ENCODE results near the gene ONECUT3.

ONECUT3 gene

GRCh38 chr19:1768248-1768647 is 14.9 kb downstream of the ONECUT3 start:
- DNase-seq (ENCODE audit: low read depth) = no peak

GRCh38 chr19:1768918-1769644 is 15.8 kb downstream of the ONECUT3 start:
- DNase-seq (ENCODE audit: low read depth) = no peak

DNA sequence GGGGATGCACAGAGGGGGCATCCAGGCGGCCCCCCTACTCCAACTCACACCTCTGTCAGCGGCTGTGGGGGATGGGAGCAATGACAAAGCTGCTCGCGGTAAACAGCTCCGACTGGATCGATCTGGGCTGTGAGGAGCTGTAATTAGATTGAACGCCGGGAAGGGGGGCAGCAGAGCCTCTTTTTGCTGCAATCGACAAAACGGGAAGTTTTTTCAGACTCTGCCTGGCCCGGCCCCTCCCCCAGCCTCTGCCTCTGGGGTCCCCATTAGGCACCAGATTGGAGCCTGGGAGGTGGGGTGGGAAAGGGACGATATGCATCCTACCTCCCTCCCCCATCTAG is 16.3 kb downstream of the ONECUT3 start:
- no peak for DNase-seq (ENCODE audit: low read depth)

- no peak for DNase-seq (ENCODE audit: low read depth)
Observed at GRCh38 chr19:1770866-1771576, 17.7 kb downstream of the ONECUT3 start.

DNA sequence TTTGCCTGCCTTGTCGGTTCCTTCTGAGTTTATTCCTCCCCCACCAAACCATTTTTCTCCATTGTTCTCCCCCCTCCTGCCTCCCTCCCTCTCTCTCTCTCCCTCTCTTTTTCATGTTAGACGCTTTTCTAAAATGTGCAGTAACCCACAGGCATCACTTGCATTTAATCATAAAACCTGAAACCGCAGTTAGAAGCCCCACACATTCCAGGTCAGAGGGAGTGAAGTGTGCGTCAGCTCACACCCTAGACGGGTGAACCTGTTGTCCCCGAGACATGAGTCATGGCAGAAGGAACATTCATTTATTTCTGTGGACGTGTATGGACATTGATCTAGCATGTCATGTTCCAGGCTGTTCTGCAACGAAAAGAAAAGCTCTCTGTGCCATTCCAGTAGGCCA is 19.9 kb downstream of the ONECUT3 start:
- DNase-seq (ENCODE audit: low read depth) = peak; percentile 78

DNA sequence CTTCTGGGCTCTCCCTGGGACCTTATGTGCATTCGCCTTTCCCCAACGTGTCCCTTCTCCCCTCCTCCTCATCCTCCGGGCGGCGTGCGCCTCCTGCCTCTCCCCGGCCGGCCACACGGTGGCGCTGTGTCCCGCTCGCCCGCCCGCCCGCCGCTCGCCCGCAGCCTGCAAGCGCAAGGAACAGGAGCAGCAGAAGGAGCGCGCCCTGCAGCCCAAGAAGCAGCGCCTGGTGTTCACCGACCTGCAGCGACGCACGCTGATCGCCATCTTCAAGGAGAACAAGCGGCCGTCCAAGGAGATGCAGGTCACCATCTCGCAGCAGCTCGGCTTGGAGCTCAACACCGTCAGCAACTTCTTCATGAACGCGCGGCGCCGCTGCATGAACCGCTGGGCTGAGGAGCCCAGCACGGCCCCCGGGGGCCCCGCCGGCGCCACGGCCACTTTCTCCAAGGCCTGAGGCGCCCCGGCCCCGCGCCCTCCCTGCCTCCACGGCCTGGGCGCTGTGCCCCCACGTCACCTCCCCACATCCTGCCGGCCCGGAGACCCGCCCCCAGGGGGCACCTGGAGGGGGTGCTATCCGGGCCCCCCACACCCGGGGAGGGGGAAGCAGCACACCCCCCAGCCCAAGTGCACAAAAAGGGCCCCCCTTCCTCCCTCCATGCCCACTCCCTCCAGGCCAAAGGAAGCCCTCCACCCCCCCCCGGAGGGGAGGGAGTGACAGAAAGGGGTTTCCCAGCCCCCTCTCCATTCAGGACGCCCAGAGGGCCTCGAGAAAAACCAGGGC is 21.9 kb downstream of the ONECUT3 start:
- DNase-seq (ENCODE audit: low read depth) = peak; percentile 20

DNA sequence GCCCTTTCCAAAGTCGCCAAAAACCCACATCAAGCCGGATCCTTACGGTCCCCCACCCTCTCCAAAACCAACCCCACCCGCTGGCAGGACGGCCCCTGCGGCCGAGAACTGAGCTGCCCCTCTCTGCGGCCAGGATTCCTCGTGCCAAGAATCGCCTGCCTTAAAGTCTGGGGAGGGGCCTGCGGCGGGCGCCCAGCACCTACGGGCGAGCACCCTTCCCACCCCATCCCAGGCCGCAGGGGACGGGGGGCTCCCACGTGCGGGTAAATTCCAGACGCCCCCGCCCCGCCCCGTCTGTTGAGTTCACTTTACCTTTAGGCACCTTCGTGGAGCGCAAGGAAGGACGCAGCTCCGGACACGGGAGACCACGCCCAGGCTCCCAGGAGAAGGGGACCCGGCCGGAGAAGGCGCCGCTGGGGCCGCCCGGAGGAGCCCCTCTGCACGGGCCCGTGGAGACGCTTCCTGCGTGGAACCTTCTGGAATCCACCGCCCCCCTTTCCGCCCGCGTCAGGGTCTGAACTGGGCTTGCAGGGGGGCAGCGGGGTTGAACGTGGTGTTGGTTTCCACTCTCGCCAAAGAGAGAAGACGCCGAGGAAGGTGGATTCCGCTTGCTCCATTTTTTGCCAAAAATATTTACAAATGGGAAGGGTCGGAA is 22.8 kb downstream of the ONECUT3 start:
- no peak for DNase-seq (ENCODE audit: low read depth)

- no peak for DNase-seq (ENCODE audit: low read depth)
Observed at GRCh38 chr19:1776606-1777147, 23.4 kb downstream of the ONECUT3 start.

GRCh38 chr19:1777149-1777548 is 23.8 kb downstream of the ONECUT3 start:
- no peak for DNase-seq (ENCODE audit: low read depth)

DNA sequence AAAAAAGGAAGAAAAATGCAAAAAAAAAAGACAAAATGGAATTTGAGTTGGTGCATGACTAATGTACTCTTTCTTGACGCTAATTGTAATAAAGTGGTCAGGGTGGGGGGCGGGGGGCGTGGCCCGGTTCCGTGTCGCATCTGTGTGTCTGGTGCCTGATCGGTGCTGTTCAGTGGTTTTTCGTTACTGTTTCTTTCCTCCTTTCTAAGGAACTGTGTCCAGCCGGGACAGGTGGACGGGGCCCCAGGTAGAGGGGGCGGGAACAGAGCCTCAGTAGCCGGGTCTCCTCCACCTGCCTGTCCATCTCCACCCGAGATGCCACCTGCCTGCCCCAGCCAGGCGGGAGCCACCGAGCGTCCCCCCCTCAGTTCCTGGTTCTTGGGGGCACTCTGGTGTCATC is 26.3 kb downstream of the ONECUT3 start:
- no peak for DNase-seq (ENCODE audit: low read depth)

GRCh38 chr19:1780272-1780958 is 27.1 kb downstream of the ONECUT3 start:
- DNase-seq (ENCODE audit: low read depth) = no peak

DNA sequence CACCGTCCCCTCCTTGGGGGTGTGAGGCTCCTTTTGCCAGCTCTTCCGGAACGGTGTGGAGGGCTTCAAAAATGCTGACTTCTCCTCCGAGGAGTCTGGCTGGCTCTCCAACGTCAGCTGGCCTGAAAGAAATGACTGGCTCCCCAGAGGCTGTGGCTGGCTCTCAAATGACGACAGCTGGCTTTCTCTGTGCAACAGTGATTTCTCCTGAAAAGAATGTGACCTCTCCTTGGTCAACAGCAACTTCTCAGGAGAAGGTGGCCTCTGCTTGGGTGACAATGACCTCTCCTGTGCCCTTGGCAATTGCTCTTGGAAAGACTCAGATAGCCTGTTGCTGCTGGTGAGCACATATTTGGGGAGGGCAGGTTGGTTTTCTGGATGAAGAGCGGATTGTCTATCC is 29.2 kb downstream of the ONECUT3 start:
- DNase-seq (ENCODE audit: low read depth) = no peak

DNA sequence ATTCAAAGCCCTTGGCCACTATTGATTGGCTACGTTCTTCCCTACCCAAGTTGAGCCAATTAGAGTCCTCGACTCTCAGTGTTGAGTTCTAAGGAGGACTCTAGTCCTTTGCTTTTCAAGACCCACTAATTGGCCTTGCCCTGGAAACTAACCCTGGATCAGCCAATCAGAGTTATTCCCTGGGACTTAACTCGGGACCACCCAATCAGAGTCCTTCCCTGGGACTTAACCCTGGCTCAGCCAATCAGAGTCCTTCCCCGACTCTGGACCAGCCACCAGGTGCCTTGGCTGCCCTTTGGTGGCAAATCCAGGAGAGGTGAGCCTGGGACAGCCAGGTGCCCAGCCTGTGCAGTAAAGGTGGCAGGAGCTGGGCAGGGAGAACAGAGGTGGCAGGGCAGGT is 30.0 kb downstream of the ONECUT3 start:
- no peak for DNase-seq (ENCODE audit: low read depth)

DNA sequence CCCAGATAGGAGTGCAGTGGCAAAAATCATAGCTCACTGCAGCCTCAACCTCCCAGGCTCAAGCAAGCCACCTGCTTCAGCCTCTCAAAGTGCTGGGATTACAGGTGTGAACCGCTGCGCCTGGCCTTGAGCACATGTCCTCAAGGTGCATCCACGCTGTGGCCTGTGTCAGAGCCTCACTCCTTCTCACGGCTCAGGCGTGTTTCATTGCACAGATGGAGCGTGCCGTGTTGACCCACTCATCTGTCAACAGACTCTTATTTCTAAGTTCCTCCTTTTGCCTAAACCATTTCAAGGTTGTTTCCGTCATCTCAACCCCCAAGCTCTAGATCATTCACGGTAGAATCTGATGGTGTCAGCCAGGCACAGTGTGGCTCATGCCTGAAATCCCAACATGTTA is 30.6 kb downstream of the ONECUT3 start:
- no peak for DNase-seq (ENCODE audit: low read depth)

DNA sequence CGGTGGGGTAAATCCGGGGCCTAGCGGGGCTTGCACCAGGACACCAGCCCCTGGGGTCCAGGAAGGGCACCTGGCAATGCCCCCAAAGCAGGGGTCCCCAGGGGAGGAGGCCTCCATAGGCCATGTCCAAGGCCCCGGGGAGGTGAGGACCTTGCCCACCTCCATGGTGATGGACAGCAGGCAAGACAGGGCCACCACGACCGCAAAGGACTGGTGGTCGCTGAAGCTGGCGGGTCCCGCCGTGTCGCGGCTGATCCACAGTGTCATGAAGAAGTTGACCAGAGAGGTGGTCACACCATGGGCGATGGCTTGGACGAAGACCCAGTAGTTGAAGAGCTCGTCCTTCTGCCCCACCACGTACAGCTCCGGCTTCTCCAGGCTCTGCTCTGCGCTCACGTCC is 32.0 kb downstream of the ONECUT3 start:
- DNase-seq (ENCODE audit: low read depth) = no peak

DNA sequence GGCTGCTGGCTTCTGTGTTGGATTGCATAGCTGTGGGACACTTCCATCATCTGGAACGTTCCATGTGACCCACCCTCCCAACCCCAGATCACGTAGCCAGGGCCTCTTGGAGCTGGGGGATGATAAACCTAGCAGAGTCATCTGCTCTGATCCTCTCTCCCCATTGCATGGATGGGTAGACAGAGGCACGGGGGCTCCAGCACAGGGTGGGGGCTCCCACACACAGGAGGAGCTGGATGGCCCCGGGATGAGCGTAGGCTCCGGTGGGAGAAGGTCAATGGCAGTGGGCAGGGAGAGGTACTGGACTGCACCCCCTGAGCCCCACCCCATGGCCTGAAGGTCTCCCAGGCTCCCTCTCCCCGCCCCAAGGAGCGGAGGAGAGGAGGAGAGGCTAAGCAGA is 33.4 kb downstream of the ONECUT3 start:
- DNase-seq (ENCODE audit: low read depth) = no peak

GRCh38 chr19:1787116-1787515 is 33.8 kb downstream of the ONECUT3 start:
- DNase-seq (ENCODE audit: low read depth) = no peak

GRCh38 chr19:1789261-1790041 is 36.1 kb downstream of the ONECUT3 start:
- DNase-seq (ENCODE audit: low read depth) = no peak

DNA sequence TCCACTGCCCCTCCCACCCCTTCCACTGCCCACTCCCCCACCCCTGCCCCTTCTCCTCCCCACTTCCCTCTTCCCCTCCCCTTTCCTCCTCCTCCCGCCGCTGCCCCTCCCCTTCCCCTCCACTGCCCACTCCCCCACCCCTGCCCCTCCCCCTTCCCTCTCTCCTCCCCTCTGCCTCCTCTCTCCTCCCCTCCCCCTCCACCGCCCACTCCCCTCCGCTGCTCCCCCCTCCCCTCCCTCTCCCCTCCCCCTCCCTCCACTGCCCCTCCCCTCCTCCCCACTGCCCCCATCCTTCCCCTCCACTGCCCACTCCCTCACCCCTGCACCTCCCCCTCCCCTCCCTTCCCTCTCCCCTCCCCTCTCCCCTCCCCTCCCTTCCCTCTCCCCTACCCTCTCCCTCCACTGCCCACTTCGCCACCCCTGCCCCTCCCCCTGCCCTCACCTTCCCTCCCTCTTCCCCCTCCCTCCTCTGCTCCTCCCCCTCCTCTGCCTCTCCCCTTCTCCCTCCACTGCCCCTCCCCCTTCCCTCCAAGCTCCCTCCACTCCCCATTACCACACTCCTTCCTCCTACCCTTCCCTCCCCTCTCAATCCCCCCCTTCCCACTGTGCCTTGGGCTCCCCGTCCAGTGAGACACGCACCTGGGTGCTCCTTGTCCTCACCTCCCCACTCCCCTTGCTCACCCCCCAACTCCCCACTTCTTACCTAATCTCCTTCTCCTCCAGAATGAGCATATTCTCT is 36.9 kb downstream of the ONECUT3 start:
- no peak for DNase-seq (ENCODE audit: low read depth)

DNA sequence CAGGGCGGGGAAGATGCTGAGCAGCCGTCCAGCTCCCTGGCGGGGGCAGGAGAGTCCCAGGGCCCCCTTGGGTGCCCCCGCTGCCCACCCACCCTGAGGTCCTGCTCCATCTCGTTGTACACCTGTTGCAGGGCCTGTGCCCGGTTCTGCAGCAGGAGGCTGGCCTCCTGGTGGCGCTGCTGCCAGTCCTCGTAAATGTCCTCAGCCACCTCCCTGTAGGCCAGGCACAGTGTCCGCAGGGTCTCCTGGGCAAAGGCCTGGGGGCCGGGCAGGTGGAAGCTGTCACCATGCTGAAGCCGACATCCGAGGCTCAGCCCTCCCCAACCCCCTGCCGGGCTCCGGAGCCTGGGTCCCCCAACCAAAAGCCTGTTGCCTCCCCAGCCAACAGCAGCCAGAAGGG is 38.6 kb downstream of the ONECUT3 start:
- DNase-seq (ENCODE audit: low read depth) = no peak

All from amniotic epithelial cell (primary cell).